ENCODE data around the gene GPR156.

- TF ChIP-seq CTCF (IDR thresholded peaks at IDR 0.05; ENCODE audit: low read depth, low read length, poor library complexity, severe bottlenecking), result no peak
- TF ChIP-seq EZH2phosphoT487 (IDR thresholded peaks at IDR 0.05; ENCODE audit: borderline replicate concordance, low read length), result no peak
Observed at GRCh38 chr3:120264963-120265362, 20.1 kb downstream of the GPR156 start.
